Activated naive CD8-positive, alpha-beta T cell treated with anti-CD3 and anti-CD28 coated beads, Interleukin-2, amount 10 ng/mL, durations not matched to agents 7 days and 5 days (primary cell): Measurements from ENCODE around the gene SELENOS. TPM values are rescaled to one million over a fixed set of nuclear protein-coding genes. Genes with fewer than 3 reads are reported as not detected.

Experiments used
- ATAC-seq: fragments of 150-1000 bp; cut with Tn5 transposase; one replicate; pipeline ENCODE4 v1.10.0; 2021; ENCODE audit warnings: low read depth, moderate library complexity
- POLR2A ChIA-PET: fragments of 350-600 bp; sonication (Branson Sonifier 250); formaldehyde crosslinking; loops from one replicate; lab custom pipeline; 2021; ENCODE audit warnings: antibody characterized with exemption; lab: Charles Lee
- DNase-seq: peaks from one replicate; pipeline ENCODE4 v3.0.0; 2021
- H3K27ac Mint-ChIP-seq: one replicate; pipeline ENCODE4 v1.8.0; 2022; ENCODE audit warnings: mild to moderate bottlenecking, mixed read lengths
- H3K27me3 Mint-ChIP-seq: one replicate; pipeline ENCODE4 v1.8.0; 2022; ENCODE audit warnings: mild to moderate bottlenecking, moderate library complexity, mixed read lengths
- H3K36me3 Mint-ChIP-seq: one replicate; pipeline ENCODE4 v1.8.0; 2021; ENCODE audit warnings: mild to moderate bottlenecking, mixed read lengths
- H3K4me1 Mint-ChIP-seq: one replicate; pipeline ENCODE4 v1.8.0; 2021; ENCODE audit warnings: mixed read lengths
- H3K4me3 Mint-ChIP-seq: one replicate; pipeline ENCODE4 v1.8.0; 2022; ENCODE audit warnings: mild to moderate bottlenecking, moderate library complexity, mixed read lengths
- H3K9me3 Mint-ChIP-seq: one replicate; pipeline ENCODE4 v1.8.0; 2021; ENCODE audit warnings: mixed read lengths
- total RNA-seq, 2 experiments: library from RNA; stranded (reverse); gene quantifications; one replicate each; pipeline ENCODE4 v1.2.3, GENCODE V29; 2021

The SELENOS gene
- total RNA-seq, 2 experiments from 2014 or later, result 27.2 to 28.2 TPM

- ATAC-seq, result no peak
- POLR2A ChIA-PET, result no interaction called here
- no peaks in the 10 kb centered on the region for H3K9me3 Mint-ChIP-seq
- no peak overlapping the region for H3K27ac Mint-ChIP-seq
- H3K27me3 Mint-ChIP-seq, result no peaks in the 10 kb centered on the region
- H3K36me3 Mint-ChIP-seq, result peaks cover 23% of the 10 kb centered on the region
- DNase-seq, result no peak
- no peak overlapping the region for H3K4me3 Mint-ChIP-seq
- H3K4me1 Mint-ChIP-seq, result peaks cover 18% of the 10 kb centered on the region
These were observed 2.7 kb upstream of the SELENOS start for GRCh38 chr15:101280007-101280406.

GRCh38 chr15:101277943-101278564 is 769 bp upstream of the SELENOS start:
- DNase-seq, result no peak
- Mint-ChIP-seq H3K27me3 (no peaks in the 10 kb centered on the region), H3K9me3 (no peaks in the 10 kb centered on the region), H3K4me1 (peaks cover 20% of the 10 kb centered on the region), H3K27ac (no peak overlapping the region), H3K36me3 (peaks cover 19% of the 10 kb centered on the region), H3K4me3 (peak overlapping the region; percentile 87)
- no peak for ATAC-seq
- POLR2A ChIA-PET, result interaction anchor here (1.0 kb wide), 1 partner anchor 17 kb away, joined by 3 read pairs; no protein-coding TSS in a partner anchor

GRCh38 chr15:101276501-101277037 is 716 bp downstream of the SELENOS start:
- POLR2A ChIA-PET, result interaction anchor here (1.2 kb wide), 1 partner anchor 9 kb away, joined by 3 read pairs; no protein-coding TSS in a partner anchor
- Mint-ChIP-seq H3K27me3 (no peaks in the 10 kb centered on the region), H3K4me1 (peaks cover 20% of the 10 kb centered on the region), H3K36me3 (peaks cover 18% of the 10 kb centered on the region), H3K27ac (peak overlapping the region; percentile 85), H3K9me3 (no peaks in the 10 kb centered on the region), H3K4me3 (peak overlapping the region; percentile 94)
- ATAC-seq (peak; percentile 26), DNase-seq (no peak)

GRCh38 chr15:101275018-101275417 is 2.3 kb downstream of the SELENOS start:
- Mint-ChIP-seq H3K36me3 (peaks cover 22% of the 10 kb centered on the region), H3K27ac (peak overlapping the region; percentile 10), H3K9me3 (no peaks in the 10 kb centered on the region), H3K27me3 (no peaks in the 10 kb centered on the region), H3K4me1 (peaks cover 20% of the 10 kb centered on the region), H3K4me3 (no peak overlapping the region)
- no peak for DNase-seq
- POLR2A ChIA-PET, result interaction anchor here (0.6 to 1.7 kb wide), 2 partner anchors 16 to 20 kb away, joined by 3 to 5 read pairs; partner anchors contain the start of gene SNRPA1
- no peak for ATAC-seq

- ATAC-seq (no peak), DNase-seq (no peak)
- peak overlapping the region; percentile 6 for H3K27ac Mint-ChIP-seq
- POLR2A ChIA-PET, result no interaction called here
- H3K36me3 Mint-ChIP-seq, result peaks cover 22% of the 10 kb centered on the region
- H3K4me1 Mint-ChIP-seq, result peaks cover 21% of the 10 kb centered on the region
- no peaks in the 10 kb centered on the region for H3K27me3 Mint-ChIP-seq
- H3K9me3 Mint-ChIP-seq, result no peaks in the 10 kb centered on the region
- H3K4me3 Mint-ChIP-seq, result no peak overlapping the region
These were observed 3.8 kb downstream of the SELENOS start for GRCh38 chr15:101273534-101273933.

- Mint-ChIP-seq H3K4me1 (peaks cover 20% of the 10 kb centered on the region), H3K27ac (no peak overlapping the region)
- ATAC-seq, result no peak
These were observed 4.7 kb downstream of the SELENOS start for GRCh38 chr15:101272584-101272983.

GRCh38 chr15:101269479-101270223 is 7.6 kb downstream of the SELENOS start:
- ATAC-seq, result no peak
- H3K9me3 Mint-ChIP-seq, result no peaks in the 10 kb centered on the region
- no peak for DNase-seq
- POLR2A ChIA-PET, result no interaction called here
- H3K4me1 Mint-ChIP-seq, result peaks cover 1% of the 10 kb centered on the region
- no peak overlapping the region for H3K4me3 Mint-ChIP-seq
- H3K27me3 Mint-ChIP-seq, result no peaks in the 10 kb centered on the region
- peaks cover 17% of the 10 kb centered on the region for H3K36me3 Mint-ChIP-seq
- H3K27ac Mint-ChIP-seq, result no peak overlapping the region

More at GRCh38 chr15:101272584-101272983, 4.7 kb downstream of the SELENOS start:
- POLR2A ChIA-PET, result interaction anchor here (0.6 kb wide), 1 partner anchor 24 kb away, joined by 3 read pairs; no protein-coding TSS in a partner anchor
- no peaks in the 10 kb centered on the region for H3K9me3 Mint-ChIP-seq
- no peak for DNase-seq
- H3K27me3 Mint-ChIP-seq, result no peaks in the 10 kb centered on the region
- no peak overlapping the region for H3K4me3 Mint-ChIP-seq
- H3K36me3 Mint-ChIP-seq, result peaks cover 22% of the 10 kb centered on the region

- POLR2A ChIA-PET, result interaction anchor here (0.9 kb wide), 1 partner anchor 9 kb away, joined by 3 read pairs; no protein-coding TSS in a partner anchor
- no peak for ATAC-seq
- no peak for DNase-seq
- Mint-ChIP-seq H3K4me1 (peaks cover 6% of the 10 kb centered on the region), H3K36me3 (peaks cover 11% of the 10 kb centered on the region), H3K27ac (no peak overlapping the region), H3K4me3 (no peak overlapping the region), H3K27me3 (no peaks in the 10 kb centered on the region), H3K9me3 (no peaks in the 10 kb centered on the region)
These were observed 9.8 kb downstream of the SELENOS start for GRCh38 chr15:101267320-101268104.

- Mint-ChIP-seq H3K27ac (no peak overlapping the region), H3K4me3 (no peak overlapping the region), H3K4me1 (peaks cover 6% of the 10 kb centered on the region), H3K9me3 (no peaks in the 10 kb centered on the region), H3K36me3 (peaks cover 10% of the 10 kb centered on the region), H3K27me3 (peaks cover 3% of the 10 kb centered on the region)
- POLR2A ChIA-PET, result no interaction called here
- ATAC-seq (no peak), DNase-seq (no peak)
These were observed 10.5 kb downstream of the SELENOS start for GRCh38 chr15:101266787-101267186.

- ATAC-seq, result no peak
- POLR2A ChIA-PET, result no interaction called here
These were observed 11.3 kb downstream of the SELENOS start for GRCh38 chr15:101266034-101266433.

GRCh38 chr15:101264911-101265641 is 12.2 kb downstream of the SELENOS start:
- Mint-ChIP-seq H3K4me3 (no peak overlapping the region), H3K4me1 (peaks cover 6% of the 10 kb centered on the region), H3K9me3 (no peaks in the 10 kb centered on the region), H3K27me3 (peaks cover 3% of the 10 kb centered on the region), H3K36me3 (peaks cover 2% of the 10 kb centered on the region), H3K27ac (no peak overlapping the region)
- no peak for ATAC-seq
- POLR2A ChIA-PET, result no interaction called here
- no peak for DNase-seq

More at GRCh38 chr15:101266034-101266433, 11.3 kb downstream of the SELENOS start:
- peaks cover 3% of the 10 kb centered on the region for H3K36me3 Mint-ChIP-seq
- H3K27me3 Mint-ChIP-seq, result peaks cover 3% of the 10 kb centered on the region
- no peak overlapping the region for H3K27ac Mint-ChIP-seq
- peaks cover 6% of the 10 kb centered on the region for H3K4me1 Mint-ChIP-seq
- DNase-seq, result no peak
- no peak overlapping the region for H3K4me3 Mint-ChIP-seq
- no peaks in the 10 kb centered on the region for H3K9me3 Mint-ChIP-seq

GRCh38 chr15:101264011-101264410 is 13.3 kb downstream of the SELENOS start:
- POLR2A ChIA-PET, result no interaction called here
- Mint-ChIP-seq H3K4me1 (peaks cover 6% of the 10 kb centered on the region), H3K4me3 (no peak overlapping the region), H3K27ac (no peak overlapping the region), H3K9me3 (no peaks in the 10 kb centered on the region), H3K36me3 (no peaks in the 10 kb centered on the region), H3K27me3 (peaks cover 10% of the 10 kb centered on the region)
- no peak for DNase-seq
- ATAC-seq, result no peak
